ENCODE measurements around the gene OSBPL2.

DNA sequence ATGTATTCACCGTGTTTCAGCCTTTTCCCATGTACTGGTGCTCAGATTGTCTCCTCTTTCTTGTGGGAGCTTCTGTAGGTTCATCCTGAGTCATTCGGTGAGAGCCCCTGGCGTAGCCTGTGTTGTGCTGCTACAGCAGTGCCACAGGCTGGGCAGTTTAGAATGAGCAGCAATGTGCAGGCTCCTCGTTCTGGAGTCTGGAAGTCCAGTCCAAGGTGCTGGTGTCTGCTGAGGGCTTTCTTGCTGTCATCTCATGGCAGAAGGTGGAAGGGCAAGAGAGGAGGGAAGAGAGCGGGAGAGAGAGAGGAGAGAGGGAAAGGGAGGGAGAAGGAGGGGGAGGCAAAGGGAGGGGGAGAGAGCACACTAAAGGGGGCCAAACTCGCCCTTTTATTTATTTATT lies 15.1 kb downstream of the OSBPL2 start:
- TF ChIP-seq, protein P1, sequence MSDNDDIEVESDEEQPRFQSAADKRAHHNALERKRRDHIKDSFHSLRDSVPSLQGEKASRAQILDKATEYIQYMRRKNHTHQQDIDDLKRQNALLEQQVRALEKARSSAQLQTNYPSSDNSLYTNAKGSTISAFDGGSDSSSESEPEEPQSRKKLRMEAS (IDR thresholded peaks at IDR 0.05), result no peak
- no peak for TF ChIP-seq FOXM1 (IDR thresholded peaks at IDR 0.05; ENCODE audit: borderline replicate concordance, low read depth)

Measured in Ishikawa (cell line).